ENCODE results near the gene FGF18.

FGF18 gene

GRCh38 chr5:171422495-171422894 is 3.0 kb downstream of the FGF18 start:
- TF ChIP-seq CTCF (conservative IDR thresholded peaks at IDR 0.05), result no peak
- no peak overlapping the region for H3K27ac ChIP-seq

- H3K27ac ChIP-seq, result no peak overlapping the region
- TF ChIP-seq CTCF (conservative IDR thresholded peaks at IDR 0.05), result no peak
Measured at GRCh38 chr5:171422902-171423663, 3.6 kb downstream of the FGF18 start.

- no peak for TF ChIP-seq CTCF (conservative IDR thresholded peaks at IDR 0.05)
- no peak overlapping the region for H3K27ac ChIP-seq
Measured at GRCh38 chr5:171424726-171425125, 5.3 kb downstream of the FGF18 start.

GRCh38 chr5:171425596-171426244 is 6.3 kb downstream of the FGF18 start:
- no peak overlapping the region for H3K27ac ChIP-seq
- no peak for TF ChIP-seq CTCF (conservative IDR thresholded peaks at IDR 0.05)

GRCh38 chr5:171426266-171426665 is 6.8 kb downstream of the FGF18 start:
- no peak overlapping the region for H3K27ac ChIP-seq
- TF ChIP-seq CTCF (conservative IDR thresholded peaks at IDR 0.05), result no peak

GRCh38 chr5:171426680-171427079 is 7.2 kb downstream of the FGF18 start:
- TF ChIP-seq CTCF (conservative IDR thresholded peaks at IDR 0.05), result no peak
- H3K27ac ChIP-seq, result no peak overlapping the region

GRCh38 chr5:171427318-171428167 is 8.1 kb downstream of the FGF18 start:
- no peak for TF ChIP-seq CTCF (conservative IDR thresholded peaks at IDR 0.05)
- no peak overlapping the region for H3K27ac ChIP-seq

All from VCaP (cell line).